Prostate gland (tissue), 1 donor: ENCODE data around the gene OSTC.

Source experiments
- POLR2A ChIP-seq: fragments of 450-650 bp; IDR thresholded peaks from one replicate; pipeline ENCODE4 v1.6.1; 2016; ENCODE audit warnings: antibody characterized with exemption, mild to moderate bottlenecking
- POLR2AphosphoS5 ChIP-seq: sonication (generic); formaldehyde crosslinking; IDR thresholded peaks from one replicate; pipeline ENCODE4 v1.6.1; 2017; ENCODE audit warnings: antibody characterized with exemption

DNA sequence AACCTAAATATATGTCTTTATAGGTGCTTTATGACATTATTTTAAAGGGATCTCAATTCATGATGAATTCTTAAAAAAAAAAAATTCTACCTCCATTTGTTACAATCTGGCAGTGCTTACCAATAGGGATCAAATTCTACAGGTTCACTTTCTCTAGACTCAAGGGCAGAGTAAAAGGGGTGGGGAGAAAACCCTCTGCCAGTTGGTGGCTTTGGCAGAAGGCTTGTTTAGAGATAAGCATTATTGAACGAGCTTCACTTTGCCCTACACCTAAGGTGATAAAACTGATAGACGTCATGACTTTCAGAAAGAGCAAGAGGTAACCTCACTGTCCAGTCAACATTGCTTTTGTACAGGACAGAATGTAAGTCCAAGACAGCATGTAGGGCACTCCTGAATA is 53.6 kb downstream of the OSTC start:
- TF ChIP-seq POLR2AphosphoS5 (no peak), POLR2A (no peak)
